DMS53 (cell line): ENCODE measurements around the gene MYBPH.

Source experiments
- DNase-seq: peaks from one replicate; lab custom pipeline; 2025; lab: John Stamatoyannopoulos, UW

MYBPH gene

DNA sequence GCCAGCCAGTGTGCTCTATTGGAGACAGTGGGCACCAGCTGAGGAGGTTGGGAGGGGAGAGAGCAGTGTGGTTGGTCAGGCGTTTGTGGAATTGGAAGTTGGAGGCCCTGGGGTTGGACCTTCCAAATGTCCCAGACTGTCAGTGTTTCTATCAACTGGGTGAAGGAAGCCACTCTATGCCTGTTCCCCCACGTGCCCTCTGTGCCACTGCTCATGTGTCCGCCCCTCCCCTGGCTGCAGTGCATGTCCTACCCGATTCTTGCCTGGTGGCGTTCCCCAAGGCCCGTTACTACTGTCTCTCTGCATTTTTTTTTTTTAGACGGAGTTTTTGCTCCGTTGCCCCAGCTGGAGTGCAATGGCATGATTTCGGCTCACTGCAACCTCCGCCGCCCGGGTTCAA is 27.0 kb downstream of the MYBPH start:
- no peak for DNase-seq

DNA sequence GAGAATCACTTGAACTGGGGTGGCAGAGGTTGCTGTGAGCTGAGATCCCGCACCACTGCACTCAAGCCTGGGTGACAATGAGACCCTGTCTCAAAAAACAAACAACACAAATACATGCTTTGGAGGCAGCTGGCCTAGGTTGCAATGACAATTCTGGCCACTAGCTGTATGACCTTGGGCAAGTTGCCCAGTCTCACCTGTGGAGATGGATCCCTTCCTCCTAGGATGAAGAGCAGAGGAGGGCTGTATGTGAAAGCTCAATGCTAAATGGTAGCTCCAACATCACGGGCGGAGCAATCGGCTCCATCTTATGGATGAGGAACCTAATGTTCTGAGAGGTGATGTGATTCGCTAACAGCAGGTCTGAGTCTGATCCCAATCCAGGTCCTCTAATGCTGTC is 27.5 kb downstream of the MYBPH start:
- DNase-seq: peak; percentile 72

DNA sequence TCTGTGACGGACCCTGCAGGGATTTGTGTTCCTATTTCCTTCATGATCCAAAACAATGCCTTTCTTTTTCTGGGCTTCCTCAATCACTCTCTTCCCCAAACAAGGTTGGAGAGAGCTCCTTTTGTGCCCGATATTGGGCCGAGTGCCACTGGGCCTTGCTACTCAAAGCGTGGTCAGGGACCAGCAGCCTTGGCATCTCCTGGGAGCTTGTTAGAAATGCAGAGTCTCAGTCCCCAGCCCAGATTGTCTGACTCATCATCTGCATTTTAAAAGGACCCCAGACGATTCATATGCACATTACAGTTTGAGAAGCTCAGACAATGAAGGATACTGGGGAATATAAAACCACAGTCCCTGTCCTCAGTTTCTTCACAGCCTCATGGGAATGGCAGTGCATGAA is 28.2 kb downstream of the MYBPH start:
- DNase-seq: no peak

DNA sequence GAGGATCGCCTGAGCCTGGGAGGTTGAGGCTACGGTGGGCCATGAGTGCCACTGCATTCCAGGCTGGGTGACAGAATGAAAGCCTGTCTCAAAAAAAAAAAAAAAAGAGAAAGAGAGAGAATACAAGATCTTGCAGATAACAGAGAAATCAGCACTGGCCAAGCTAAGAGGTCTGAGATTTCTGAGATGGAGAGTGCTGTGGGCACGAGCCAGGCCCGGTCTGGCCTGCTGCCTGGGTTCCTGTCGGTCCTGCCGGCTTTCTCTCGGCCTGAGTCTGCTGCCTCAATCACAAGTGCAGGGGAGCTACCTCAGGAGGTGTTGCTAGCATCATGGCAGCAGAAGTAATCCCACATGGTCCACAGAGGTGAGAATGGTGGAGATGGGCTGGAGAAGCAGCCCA is 29.1 kb downstream of the MYBPH start:
- no peak for DNase-seq

DNA sequence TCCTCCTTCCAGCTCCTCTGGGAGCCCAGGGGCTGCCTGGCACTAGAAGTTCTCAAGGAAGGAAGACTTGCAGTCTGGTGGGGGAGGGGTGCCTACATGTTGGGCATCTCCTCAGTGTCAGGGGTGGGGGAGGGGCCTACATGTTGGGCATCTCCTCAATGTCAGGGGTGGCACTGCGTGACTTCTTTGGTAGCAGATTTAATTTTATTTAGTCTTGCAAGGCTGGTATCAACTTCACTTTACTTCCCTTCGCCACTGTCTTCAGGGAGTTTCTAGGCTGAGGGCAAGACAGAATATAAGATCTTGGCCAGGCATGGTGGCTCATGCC is 29.6 kb downstream of the MYBPH start:
- DNase-seq: no peak

DNA sequence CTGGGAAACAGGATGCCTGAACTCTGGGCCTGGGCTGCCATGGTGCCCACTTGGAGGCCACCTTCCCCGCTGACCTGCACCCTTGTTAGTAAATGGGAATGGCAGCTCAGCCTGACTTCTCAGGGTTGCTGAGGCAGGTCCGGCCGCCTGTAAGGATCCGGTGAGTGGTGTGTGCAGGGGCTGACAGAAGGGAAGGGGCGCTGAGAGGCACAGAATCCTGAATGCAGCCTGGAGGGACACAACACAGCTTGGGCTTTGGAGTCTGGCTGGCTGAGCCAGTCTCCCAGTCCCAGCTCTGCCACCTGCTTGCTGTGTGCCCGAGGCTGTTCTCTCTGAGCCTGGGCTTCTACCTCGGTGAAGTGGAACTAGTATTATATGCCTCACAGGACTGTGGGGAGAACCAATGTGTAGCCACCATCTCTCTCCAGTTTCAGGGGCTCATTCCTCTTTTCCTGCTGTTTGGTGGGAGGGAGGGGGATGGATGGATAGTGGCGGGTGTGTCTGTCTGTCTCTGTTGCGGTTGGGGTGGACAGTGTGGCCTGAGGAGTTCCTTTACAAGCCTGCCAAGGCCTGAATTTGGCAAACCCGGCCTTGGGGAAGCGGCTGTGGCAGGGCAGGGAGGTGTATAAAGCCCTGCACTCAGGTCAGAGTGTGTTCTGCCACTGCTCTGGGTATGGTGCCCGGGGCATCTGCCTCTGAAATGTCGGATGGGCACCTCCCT is 30.1 kb downstream of the MYBPH start:
- DNase-seq: no peak

DNA sequence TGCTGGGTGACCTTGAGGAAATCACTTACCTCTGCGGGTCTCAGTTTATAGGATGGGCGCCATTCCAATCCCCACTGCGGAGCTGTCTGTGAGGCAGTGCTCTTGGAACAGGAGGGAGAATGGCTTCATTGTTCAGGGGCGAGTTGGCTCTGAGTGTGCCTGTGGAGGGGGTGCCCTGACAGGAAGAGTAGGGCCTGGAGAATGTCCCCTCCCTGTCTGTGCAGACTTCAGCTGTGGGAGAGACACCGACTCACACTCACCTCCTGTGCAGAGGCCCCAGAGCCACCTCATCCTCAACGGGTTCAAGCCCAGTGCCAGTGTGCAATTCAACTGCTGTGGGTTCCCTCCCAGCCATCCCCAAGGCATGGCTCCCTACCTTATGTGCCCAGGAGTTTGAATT is 31.0 kb downstream of the MYBPH start:
- DNase-seq: no peak

DNA sequence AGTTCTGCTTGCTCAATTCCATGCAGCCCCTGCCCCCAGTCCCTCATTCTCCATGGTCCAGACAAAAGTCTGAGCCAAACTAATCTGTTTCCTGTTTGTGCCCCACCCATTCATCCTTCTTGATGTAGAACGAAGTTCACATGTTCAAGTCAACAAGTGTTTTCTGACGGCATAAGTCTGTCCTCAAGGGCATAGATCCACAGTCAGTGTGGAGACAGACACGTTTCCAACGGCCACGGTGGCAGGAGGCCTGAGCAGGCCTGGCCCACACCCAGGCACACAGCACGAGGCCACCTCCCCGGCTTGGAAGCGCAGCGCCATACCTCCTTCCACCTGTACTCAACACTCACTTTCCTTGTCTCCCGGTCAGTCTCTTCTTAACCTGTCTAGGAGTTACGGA is 32.0 kb downstream of the MYBPH start:
- no peak for DNase-seq

DNA sequence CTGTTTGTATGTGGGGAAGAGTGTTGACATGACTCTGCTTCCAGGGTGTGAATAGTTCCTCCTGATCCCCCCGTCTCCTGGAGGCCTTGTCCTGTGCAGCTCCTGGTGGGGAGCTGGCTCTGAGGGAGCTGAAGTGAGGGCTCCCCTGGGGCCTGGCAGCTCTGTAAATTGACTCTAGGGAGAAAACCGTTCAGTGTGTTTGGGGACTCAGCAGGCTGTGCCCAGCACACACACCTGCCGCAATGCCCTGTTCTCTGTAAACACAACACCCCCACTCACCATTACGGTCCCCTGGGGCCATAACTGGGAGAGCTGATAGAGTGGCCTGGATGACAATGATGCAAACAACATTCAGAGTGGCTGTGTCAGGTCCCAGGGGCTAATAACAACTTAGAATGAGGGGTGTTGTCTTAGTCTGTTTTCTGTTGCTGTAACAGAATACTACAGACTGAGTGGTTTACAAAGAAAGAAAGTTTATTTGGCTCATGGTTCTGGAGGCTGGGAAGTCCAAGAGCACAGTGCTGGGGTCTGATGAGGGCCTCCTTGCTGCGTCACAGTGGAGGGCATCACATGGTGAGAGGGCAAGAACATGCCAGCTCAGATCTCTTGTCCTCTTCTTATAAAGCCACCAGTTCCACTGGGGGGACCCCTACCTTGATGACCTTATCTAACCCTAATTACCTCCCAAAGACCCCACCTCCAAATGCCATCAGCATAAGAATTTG is 32.8 kb downstream of the MYBPH start:
- DNase-seq: peak; percentile 23

DNA sequence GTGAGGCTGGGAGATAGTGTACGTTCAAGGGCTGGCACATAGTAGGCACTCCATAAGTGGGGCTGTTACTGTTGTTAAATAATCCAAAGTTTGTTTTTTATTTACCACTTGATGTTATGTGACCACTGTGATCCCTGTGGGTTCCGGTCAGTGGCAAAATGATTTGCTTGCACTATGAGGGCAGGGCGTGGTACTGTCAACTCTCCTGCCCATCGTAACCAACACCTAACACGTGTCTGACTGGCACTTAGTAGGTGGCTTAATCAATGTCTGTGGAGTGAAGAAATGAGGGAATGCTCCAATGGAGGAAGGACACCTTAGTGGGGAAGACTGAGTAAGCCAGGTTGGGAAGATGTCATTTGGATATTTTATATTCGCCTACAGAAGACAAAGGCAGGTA is 33.5 kb downstream of the MYBPH start:
- DNase-seq: no peak

DNA sequence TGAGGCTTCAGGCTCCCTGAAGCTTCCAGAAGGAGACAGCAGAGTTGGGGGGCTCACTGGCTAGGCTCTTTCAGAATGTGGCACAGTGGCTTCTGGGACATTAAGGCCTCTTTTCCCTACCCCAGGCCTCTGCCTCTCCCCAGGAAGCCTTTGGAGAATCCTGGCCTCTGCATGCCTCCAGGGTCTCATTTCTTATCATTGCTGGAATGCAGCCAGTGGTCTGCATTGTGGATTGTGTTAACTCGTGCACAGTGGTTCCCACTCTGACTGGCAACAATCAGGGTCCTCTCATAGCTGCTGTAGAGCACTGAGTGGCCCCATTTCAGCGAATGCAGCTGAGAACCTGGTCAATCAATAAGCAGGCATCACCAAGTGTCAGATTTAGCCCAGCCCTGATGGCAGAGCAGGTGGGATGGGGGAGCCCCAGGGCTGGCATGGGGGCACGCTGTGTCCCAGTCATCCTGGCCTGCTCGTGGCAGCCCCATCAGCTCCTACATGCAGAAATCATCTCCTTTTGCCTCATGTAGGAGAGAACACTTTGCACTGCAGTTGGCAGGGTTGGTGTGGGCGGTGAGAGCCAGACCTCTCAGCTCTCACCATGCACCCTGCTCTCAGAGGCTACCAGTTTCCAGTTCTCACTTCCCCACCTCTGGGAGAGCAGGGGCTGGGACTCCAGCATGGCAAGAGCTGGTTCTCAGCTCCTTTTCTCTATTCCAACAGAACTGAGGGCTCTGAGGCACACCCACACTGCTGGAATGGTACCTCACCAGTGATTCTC is 34.7 kb downstream of the MYBPH start:
- DNase-seq: no peak

DNA sequence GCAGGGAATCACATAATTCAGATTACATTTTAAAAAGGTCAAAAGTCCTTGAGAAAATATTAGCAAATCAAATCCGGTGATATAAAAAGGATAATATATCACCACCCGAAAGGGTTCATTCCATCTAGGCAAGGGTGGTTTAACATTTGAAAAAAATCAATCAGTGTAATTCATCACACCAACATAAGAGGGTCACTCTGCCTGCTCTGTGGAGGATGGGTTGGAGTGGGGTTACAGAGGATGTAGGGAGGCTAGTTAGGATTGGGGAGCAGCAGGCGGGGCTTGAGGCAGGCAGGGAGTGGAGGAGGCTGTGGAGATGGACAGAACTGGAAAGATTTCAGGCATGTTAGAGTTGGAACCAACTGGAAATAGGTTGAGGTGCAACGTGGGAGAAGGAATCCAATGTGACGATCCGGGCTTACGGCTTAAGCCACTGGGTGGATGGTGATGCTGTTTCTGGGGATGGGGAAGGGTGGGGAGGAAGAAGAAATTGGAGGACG is 35.6 kb downstream of the MYBPH start:
- no peak for DNase-seq

DNA sequence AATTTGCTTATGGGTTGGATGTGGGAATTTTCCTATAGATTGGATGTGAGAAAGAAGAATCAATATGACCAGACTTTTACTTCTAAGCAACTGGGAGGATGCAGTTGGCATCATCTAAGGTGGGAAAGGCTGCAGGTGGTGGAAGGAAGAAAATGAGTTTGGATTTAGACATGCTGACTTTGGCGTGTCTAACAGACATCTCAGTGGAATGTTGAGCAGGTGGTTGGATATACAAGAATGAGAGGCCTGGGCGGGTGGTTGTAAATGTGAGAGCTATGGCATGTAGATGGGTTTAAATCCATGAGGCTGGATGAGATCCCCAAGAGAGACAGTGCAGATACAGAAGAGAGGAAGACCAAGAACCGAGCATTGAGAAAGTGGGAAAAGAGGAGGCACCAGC is 37.6 kb downstream of the MYBPH start:
- no peak for DNase-seq

DNA sequence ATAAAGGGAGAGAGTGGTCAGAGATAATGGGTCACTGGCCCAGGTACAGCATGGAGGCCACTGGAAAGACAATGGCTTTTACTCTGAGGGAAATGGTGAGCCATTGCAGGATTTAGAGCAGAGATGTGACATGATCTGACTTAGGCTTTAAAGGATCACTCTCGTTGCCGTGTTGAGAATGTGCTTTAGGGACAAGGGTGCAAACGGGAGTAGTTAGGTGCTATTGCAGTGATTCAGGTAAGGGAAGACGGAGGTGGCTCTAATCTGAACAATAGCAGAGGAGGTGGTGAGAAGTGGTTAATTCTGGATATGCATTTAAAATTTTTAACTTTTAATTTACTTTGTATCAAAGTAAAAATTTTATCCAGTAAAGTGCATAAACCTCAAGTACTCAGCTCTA is 38.3 kb downstream of the MYBPH start:
- no peak for DNase-seq

DNA sequence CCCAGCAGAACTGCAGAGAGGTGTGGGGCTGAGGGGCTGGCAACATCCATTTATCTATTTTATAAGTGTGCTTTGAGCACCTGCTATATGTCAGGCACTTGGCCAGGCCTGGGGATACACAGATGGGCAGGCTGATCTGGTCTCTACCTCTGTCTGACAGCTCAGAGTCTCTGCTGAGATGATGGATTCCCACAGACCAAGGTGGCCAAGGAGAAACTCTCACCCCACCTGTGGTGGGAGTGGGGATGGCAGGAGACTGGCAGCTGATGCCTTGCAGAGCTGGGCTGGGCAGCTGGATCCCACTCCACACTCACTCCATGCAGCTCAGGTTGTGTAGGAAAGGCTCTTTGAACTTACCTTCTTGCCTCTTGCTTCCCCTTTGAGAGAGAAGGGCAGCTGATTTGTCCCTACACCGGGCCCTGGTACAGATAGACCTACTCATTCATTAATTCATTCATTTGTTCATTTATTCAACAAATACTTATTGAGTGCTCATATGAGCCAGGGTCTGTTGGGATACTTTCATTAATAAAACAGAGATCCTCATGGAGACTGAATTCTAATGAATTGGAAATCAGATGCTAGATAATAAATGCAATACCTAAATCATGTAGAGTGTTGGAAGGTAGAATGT is 39.1 kb downstream of the MYBPH start:
- DNase-seq: peak; percentile 47

DNA sequence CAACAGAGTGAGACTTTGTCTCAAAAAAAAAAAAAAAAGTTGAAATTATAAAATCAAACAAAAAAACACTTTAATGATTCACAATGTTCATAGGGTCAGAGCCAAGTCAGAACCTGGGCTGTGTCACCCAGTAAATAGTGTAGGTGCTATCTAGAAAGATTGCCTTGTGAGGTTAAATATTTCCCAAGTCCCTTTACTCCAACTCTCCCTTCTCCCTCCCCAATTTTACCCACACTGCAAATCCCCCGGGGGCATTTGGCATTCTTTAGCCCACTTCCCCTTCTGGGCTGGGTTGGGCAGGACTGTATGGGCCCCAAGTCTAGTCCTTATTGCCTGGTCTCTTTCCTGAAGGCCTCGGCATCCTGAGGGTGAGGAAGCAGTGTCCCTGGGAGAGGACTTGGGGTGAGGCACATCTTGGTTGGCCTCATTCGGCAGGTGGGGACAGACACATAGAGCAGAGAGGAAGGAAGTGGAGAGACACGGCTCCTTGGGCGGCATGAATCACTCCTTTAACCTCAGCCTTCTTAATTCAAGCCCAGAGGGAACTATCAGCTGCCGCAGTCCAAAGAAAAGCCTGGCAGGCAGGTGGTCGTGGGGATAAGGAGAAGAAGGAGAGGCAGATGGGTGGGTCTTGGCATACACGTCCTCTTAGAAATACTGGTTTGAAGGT is 39.9 kb downstream of the MYBPH start:
- DNase-seq: no peak

DNA sequence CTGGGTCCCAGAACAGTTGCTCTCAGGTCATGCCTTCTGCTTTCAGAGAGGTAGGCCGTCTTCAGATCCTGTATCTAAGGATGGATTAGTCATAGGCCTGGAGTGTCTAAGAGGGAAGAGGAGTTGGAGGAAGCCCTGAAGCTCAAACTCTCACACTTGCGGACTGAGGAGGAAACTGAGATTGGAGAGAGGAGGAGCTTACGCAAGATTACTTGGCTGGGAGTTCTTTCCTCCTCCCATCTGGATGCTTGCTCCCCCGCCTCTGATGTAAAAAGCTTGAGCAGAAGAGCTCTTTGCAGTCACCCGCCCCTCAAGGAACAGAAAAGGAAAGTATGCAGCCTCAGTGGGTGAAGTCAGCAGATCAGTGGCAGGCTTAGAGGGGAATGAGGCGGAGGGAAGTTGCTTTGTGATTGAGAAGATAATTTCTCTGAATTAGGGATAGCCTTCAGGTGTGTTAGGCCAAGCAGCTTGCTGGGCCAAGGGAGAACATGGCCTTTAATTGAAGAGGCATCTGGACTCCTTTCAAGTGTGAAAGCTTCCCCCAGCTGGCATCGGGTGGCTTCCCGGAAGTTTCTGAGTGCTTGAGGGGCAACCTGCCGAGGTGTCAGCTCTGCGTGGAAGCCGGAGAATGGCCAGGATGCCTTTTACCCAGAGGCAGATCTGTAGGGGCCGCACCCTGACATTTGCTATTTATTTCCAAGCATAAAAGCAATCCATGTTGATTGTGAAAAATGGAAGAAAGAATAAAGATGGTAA is 41.5 kb downstream of the MYBPH start:
- no peak for DNase-seq

DNA sequence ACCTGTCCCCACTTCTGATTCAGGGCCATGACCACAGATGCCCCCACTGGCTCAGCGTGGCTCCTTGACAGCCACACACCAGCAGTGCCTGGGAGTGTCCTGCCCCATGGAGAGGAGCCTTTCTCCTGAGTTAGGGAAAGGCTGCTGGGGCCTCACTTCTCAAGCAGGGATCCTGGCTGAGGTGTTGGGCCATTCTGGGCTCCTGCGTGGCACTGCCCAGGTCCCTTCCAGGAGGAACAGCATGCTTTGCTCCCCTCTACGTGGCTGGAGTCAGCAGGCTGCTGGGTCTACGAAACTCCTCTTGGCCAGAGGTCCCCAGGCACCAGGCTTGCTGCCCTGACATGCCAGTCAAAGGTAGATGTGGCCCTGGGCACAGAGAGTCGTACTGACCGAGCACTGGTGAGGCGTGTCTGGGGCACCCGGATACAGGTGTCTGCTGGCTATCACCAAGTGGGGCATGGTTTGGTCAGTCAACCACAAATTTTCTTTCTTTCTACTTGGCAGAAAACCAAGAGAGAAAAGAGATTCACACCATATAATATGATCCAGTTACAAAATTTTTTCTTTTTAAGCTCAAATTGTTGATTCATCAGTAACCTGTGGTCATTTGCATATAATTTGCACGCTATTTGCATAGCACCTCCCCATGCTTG is 44.0 kb downstream of the MYBPH start:
- no peak for DNase-seq

DNA sequence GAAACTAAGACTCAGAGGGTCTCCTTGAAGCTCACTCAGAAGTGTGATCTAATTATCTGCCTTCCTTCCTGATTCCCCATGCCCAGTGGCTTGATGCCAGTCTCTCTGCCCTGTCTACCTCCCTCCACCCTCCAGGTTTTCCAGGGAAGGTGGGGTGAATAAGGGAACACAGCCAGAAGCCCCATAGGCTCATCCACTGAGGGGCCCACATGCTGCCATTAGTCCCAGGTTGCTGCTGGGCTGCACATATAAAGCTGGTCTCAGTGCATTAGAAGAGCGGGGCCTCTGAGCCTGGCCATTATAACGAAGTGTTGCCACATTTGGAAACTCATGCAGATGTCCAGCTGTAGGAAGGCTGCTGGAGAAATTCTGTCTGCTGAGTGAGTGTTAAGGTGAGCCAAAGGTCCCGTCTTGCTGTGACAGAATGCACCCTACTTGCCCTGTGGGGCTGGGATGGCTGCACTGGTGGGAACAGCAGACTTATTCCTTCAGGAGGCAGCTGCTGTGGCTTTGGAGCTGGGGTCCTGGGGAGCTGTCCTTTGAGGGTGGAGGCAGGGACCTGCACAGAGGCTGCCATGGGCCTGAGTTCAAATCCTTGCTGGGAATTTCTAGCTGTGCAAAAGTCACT is 45.2 kb downstream of the MYBPH start:
- no peak for DNase-seq

DNA sequence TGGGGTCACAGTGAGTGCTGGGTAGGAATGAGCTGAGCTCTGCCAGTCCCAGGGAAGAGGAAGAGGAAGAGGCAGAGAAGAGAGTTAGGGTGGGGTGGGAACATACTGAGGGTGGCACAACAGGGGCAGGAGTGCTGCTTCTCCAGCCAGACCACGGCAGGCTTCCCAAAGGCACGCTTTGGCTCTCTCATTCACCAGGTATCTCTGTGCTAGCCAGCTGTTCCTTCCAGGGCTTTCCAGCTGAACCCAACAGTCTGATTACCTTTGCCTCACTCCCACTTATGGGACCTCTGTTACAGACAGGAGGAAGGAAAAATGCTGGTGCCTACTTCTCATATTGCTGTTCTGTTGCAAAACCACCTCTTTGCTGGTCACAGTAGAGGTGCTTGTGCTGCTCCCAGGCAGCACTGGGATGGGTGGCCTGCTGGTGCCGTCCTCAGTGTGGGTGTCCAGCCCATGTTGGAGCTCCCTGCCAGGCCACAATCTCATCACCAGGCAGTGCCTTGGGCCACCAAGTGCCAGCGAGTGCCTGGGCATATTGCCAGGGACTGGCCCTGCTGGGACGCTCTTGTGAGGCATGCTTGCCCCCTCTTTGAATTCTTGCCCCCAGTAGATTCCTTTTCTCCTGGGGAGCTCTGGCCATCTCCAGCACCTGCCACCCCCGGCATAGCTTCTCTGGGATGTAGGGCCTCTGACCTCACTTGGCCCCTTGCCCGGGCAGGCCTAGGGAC is 46.0 kb downstream of the MYBPH start:
- peak; percentile 42 for DNase-seq
